ENCODE results near the gene TCTN3. TPM values are rescaled to one million over a fixed set of nuclear protein-coding genes. Genes with fewer than 3 reads are reported as not detected.

Gene TCTN3
- polyA plus RNA-seq, 1 of the 3 experiments (the other 2 are of a cell fraction), result 39.5 TPM

GRCh38 chr10:95628786-95629185 lies 64.9 kb downstream of the TCTN3 start:
- Histone ChIP-seq H2AFZ (ENCODE audit: low read depth) (no peak overlapping the region), H3K4me3 (ENCODE audit: low read depth in 2 of 2, low read length in 1 of 2) (no peak overlapping the region), H4K20me1 (ENCODE audit: insufficient read depth) (no peaks in the 10 kb centered on the region), H3F3A (replicated peaks; ENCODE audit: insufficient read depth) (no peaks in the 10 kb centered on the region), H3K4me2 (no peak overlapping the region), H3K27me3 (ENCODE audit: insufficient read depth) (no peaks in the 10 kb centered on the region), H3K4me1 (ENCODE audit: control insufficient read depth in 1 of 2, insufficient read depth in 2 of 2, low read depth in 1 of 2, low read length in 1 of 2) (no peaks in the 10 kb centered on the region), H3K36me3 (replicated peaks in 1 of 2; ENCODE audit: control insufficient read depth in 1 of 2, insufficient read depth in 2 of 2, low read length in 1 of 2) (peaks cover 81 to 87% of the 10 kb centered on the region in 2 experiments), H3K9me3 (no peaks in the 10 kb centered on the region), H3K27ac (ENCODE audit: low read depth in 2 of 2, low read length in 1 of 2) (no peak overlapping the region), H3K9ac (no peak overlapping the region), H3K79me2 (ENCODE audit: insufficient read depth) (no peaks in the 10 kb centered on the region), H3K9me2 (no peaks in the 10 kb centered on the region)
- CTCF ChIA-PET, result interaction anchor here (1.3 kb wide), 1 partner anchor 27 kb away, joined by 3 read pairs; no protein-coding TSS in a partner anchor
- DNase-seq, result no peak
- POLR2A ChIA-PET, result no interaction called here
- 94% methylated on average over 1 of the region's 1 CpG for WGBS (ENCODE audit: low lambda C conversion rate)
- TF ChIP-seq NRF1 (IDR thresholded peaks at IDR 0.05; ENCODE audit: low read depth, low read length), result no peak
- TF ChIP-seq MAX (IDR thresholded peaks at IDR 0.05; ENCODE audit: low read depth), result no peak
- TF ChIP-seq TCF12 (IDR thresholded peaks at IDR 0.05), result no peak
- no peak for TF ChIP-seq ZBTB33 (IDR thresholded peaks at IDR 0.05; ENCODE audit: borderline replicate concordance, low read depth)
- TF ChIP-seq POLR2AphosphoS5 (IDR thresholded peaks at IDR 0.05; ENCODE audit: low read depth, low read length), result no peak
- no peak for TF ChIP-seq EZH2phosphoT487 (IDR thresholded peaks at IDR 0.05; ENCODE audit: borderline replicate concordance, low read depth)
- no peak for TF ChIP-seq PBX3 (IDR thresholded peaks at IDR 0.05)
- no peak for TF ChIP-seq CHD2 (IDR thresholded peaks at IDR 0.05; ENCODE audit: low read length, partially characterized antibody)
- TF ChIP-seq YY1 (IDR thresholded peaks at IDR 0.05; ENCODE audit: low read depth), result no peak
- TF ChIP-seq RFX5 (IDR thresholded peaks at IDR 0.05; ENCODE audit: low read length), result no peak
- TF ChIP-seq MEF2A (IDR thresholded peaks at IDR 0.05; ENCODE audit: borderline replicate concordance, low read depth), result no peak
- TF ChIP-seq FOXJ3 (CRISPR knock-in tag; IDR thresholded peaks at IDR 0.05), result no peak
- no peak for TF ChIP-seq USF1 (IDR thresholded peaks at IDR 0.05; ENCODE audit: borderline replicate concordance, low read depth)
- no peak for TF ChIP-seq RXRA (IDR thresholded peaks at IDR 0.05; ENCODE audit: borderline replicate concordance, low read depth)
- TF ChIP-seq IRF3 (IDR thresholded peaks at IDR 0.05; ENCODE audit: low read depth, low read length), result no peak
- TF ChIP-seq TAF1 (IDR thresholded peaks at IDR 0.05; ENCODE audit: borderline replicate concordance, low read depth, low read length), result no peak
- no peak for TF ChIP-seq EP300 (IDR thresholded peaks at IDR 0.05; ENCODE audit: borderline replicate concordance in 1 of 2, low read depth in 1 of 2, low read length in 1 of 2)
- TF ChIP-seq GATA2 (CRISPR knock-in tag; IDR thresholded peaks at IDR 0.05), result no peak
